Epithelial cell of proximal tubule (primary cell): ENCODE measurements around the gene PACRG. TPM values are rescaled to one million over a fixed set of nuclear protein-coding genes. Genes with fewer than 3 reads are reported as not detected.

ENCODE experiments used
- DNase-seq: peaks from one replicate; pipeline ENCODE4 v3.0.0-alpha.2; 2011; ENCODE audit warnings: low read depth
- H3K4me3 ChIP-seq: 2 replicates; pipeline ENCODE4 v1.5.1; 2011; ENCODE audit warnings: low read depth, mild to moderate bottlenecking, low read length
- total RNA-seq: library from RNA; depleted of rRNA; stranded (reverse); fragments of >200 nt; gene quantifications from 2 replicates; pipeline ENCODE4 v1.2.3, GENCODE V29; 2015
- TF ChIP-seq, protein P1 (sequence below): conservative IDR thresholded peaks from 2 replicates; pipeline ENCODE4 v1.5.1; 2012; ENCODE audit warnings: low read depth, mild to moderate bottlenecking, low read length

Gene PACRG
- total RNA-seq, 1 donor from 2014 or later, result 0.12 TPM

DNA sequence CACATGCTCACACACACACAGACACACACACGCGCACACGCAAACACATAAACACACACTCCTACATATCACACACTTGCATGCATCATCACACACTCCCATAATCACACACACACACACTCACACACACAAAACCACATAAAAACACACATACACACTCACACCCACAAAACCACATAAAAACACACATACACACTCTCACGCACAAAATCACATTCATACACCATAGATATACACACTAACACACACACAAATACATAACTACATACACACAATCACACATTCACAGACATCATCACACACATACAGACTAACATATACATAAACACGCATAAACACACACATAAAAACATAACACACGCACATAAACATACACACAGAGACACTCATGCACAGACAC is 629.0 kb downstream of the PACRG start:
- no peak for DNase-seq
- TF ChIP-seq, protein P1, sequence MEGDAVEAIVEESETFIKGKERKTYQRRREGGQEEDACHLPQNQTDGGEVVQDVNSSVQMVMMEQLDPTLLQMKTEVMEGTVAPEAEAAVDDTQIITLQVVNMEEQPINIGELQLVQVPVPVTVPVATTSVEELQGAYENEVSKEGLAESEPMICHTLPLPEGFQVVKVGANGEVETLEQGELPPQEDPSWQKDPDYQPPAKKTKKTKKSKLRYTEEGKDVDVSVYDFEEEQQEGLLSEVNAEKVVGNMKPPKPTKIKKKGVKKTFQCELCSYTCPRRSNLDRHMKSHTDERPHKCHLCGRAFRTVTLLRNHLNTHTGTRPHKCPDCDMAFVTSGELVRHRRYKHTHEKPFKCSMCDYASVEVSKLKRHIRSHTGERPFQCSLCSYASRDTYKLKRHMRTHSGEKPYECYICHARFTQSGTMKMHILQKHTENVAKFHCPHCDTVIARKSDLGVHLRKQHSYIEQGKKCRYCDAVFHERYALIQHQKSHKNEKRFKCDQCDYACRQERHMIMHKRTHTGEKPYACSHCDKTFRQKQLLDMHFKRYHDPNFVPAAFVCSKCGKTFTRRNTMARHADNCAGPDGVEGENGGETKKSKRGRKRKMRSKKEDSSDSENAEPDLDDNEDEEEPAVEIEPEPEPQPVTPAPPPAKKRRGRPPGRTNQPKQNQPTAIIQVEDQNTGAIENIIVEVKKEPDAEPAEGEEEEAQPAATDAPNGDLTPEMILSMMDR, result no peak
- no peak overlapping the region for H3K4me3 ChIP-seq

DNA sequence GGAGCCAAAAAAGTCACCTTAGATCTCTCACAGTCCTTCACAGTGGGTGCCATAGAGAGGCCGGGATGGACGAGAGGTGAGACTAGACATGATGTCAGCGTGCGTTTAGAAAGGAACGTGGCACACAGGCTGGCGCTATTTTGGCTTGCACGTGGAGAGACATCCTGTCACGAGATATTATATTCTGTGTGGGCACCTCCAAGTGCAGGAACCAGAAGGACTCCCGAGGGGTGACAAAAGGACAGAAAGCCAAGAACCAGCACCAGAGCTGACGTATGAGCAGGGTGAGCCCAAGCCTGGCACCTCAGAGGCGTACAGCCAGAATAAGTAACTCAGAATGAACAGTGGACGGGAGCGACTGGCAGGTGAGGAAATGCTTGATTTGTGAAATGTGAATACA is 636.9 kb downstream of the PACRG start:
- no peak overlapping the region for H3K4me3 ChIP-seq
- DNase-seq, result no peak
- TF ChIP-seq, protein P1, result no peak

Other genes starting within 250 kb of the PACRG start
- gene PRKN, start 208 bp upstream of the PACRG start, total RNA-seq, result 0.07 and 0.58 TPM in 2 replicates